C4-2B (cell line): Measurements from ENCODE around the gene VPS13D.

Experiments used
- CTCF ChIP-seq: fragments of 450-650 bp; conservative IDR thresholded peaks from 2 replicates; pipeline ENCODE4 v1.5.1; 2017; ENCODE audit warnings: mild to moderate bottlenecking
- ZFX ChIP-seq: fragments of 450-650 bp; IDR thresholded peaks from 2 replicates; pipeline ENCODE4 v1.6.1; 2017

DNA sequence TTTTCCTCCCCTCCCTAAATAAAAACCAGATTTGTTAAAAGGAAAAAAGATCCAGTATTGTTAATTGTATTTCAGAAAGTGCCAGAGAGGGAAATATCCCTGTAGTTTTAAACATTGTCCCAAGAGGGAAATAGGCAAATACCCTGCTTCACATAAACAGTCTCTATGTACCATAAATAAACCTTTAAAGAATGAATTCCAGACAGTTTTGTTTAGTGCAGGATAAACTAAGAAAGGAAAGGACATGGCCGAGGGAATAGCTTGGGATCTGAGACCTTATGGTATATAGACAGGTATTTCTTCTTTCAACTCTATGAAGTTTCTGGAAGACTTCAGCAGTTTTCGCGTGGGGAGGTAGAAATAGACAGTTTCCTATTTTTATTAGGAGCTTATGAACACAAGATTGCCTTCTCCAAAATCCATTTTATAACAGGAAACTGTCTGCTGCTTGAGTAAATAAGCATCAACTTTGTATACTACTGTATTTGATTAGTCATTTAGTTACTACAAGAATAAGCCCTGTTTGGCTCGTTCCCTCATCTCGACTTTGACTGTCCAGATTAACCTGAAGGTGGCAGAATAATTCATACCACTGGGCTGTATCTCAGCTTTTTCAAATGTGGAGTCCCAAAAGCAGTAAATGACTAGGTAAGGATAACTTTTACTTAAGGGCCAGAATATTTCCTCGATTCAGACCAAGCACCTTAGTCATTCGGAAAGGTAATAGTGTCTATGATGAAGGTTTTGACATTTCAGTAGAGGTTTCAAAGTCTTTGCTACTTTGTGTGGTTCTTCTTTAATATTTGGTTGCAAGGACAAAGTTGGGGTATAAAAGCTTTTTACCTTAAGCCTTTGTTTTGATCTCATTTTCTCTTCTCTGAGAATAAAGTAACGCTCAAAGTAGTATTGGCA, 177.5 kb downstream of the VPS13D start:
- TF ChIP-seq CTCF: peak; percentile 81
- TF ChIP-seq ZFX: no peak
